ENCODE data around the gene DNAH17. TPM values are rescaled to one million over a fixed set of nuclear protein-coding genes. Genes with fewer than 3 reads are reported as not detected.
A peak's percentile ranks its signal among the peaks of the same experiment; 100 is the strongest.

Gene DNAH17
- total RNA-seq, 2 donors from 2014 or later = 0.21 to 0.87 TPM

DNA sequence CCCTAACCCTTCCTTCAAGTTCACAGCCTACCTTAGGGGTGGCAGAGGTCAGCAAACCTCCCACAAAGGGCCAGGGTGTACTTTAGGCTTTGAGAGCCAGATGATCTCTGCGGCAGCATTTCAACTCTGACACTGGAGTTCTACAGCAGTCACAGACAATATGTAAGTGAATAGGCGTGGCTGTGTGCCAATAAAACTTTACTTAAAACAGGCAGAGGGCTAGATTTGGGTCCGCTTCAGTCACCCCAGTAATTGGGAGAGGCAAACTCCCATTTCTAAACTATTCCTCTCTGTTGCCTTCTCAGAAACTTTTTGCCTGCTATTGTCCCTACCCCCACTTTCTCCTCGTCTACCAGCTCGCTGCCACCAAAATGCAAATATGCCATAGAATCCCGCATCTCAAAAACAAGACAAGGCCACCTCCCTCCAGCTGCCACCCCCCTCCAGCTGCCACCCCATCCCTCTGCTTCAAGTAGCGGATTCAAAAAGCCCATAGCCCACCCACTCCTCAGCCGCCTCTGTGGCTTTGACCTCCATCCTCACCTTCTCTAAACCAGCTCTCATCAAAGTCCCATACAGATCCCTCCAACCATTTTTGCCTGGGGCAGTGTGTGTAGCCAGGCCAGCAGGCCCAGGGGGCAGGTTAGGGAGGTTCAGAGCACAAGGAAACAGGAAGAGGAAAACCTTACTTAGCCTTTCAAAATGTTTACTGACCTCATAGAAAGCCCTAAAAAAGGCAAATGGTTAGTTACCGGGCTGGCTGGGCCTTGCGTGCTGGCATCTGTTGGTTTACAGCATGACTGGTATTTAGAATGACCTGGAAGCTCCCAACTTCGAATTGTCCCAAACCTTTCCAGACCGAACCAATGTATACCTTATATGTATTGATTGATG lies 19.9 kb upstream of the DNAH17 start:
- DNase-seq (no peak), ATAC-seq (no peak)
- H3K9me3 ChIP-seq (ENCODE audit: control insufficient read depth, low read length, poor library complexity, severe bottlenecking) = no peaks in the 10 kb centered on the region
- Mint-ChIP-seq H3K27me3 (peaks cover 30% of the 10 kb centered on the region), H3K4me1 (peaks cover 3% of the 10 kb centered on the region), H3K27ac (no peak overlapping the region), H3K36me3 (ENCODE audit: low read depth) (no peaks in the 10 kb centered on the region), H3K4me3 (no peak overlapping the region)

DNA sequence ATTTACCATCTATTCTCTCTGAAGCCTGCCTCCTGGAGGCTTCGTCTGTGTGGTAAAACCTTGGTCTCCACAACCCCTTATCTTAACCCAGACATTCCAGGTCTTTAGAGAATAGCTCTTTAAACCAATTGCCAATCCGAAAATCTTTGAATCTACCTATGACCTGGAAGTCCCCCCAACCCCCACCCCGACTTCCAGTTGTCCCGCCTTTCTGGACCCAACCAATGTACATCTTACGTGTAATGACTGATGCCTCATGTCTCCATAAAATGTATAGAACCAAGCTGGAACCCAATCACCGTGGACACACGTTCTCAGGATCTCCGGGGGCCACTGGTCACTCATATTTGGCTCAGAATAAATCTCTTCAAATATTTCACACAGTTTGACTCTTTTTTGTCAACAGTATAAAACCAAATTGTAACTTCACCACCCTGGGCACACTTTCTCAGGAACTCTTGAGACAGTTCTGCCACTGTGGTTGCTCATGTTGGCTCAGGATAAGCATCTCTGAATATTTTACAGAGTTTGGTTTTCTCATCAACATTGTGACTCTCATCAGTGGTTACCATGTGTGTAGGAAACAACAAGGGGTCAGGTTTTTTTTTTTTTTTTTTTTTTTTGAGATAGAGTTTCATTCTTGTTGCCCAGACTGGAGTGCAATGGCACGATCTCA lies 18.1 kb upstream of the DNAH17 start:
- Mint-ChIP-seq H3K27me3 (peaks cover 24% of the 10 kb centered on the region), H3K4me1 (peaks cover 6% of the 10 kb centered on the region), H3K36me3 (ENCODE audit: low read depth) (no peaks in the 10 kb centered on the region), H3K4me3 (no peak overlapping the region), H3K27ac (no peak overlapping the region)
- no peaks in the 10 kb centered on the region for H3K9me3 ChIP-seq (ENCODE audit: control insufficient read depth, low read length, poor library complexity, severe bottlenecking)
- DNase-seq = no peak
- ATAC-seq = no peak

DNA sequence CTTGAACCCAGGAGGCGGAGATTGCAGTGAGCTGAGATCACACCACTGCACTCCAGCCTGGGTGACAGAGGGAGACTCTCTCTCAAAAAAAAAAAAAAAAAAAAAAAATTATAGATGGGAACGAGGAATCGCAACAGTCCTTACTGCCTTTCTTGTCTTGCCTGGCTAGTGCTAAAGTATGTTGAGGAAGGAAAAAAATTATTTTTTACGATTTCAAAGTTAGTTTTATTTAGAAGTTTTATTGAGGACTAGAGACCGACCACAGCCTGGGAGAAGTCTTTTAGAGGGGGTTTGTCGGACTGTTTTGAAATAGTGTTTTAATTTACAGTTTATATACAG lies 15.8 kb upstream of the DNAH17 start:
- H3K27ac Mint-ChIP-seq = no peak overlapping the region
- no peak for DNase-seq
- H3K4me3 Mint-ChIP-seq = no peak overlapping the region
- H3K9me3 ChIP-seq (ENCODE audit: control insufficient read depth, low read length, poor library complexity, severe bottlenecking) = no peaks in the 10 kb centered on the region
- H3K36me3 Mint-ChIP-seq (ENCODE audit: low read depth) = no peaks in the 10 kb centered on the region
- no peak for ATAC-seq
- H3K4me1 Mint-ChIP-seq = peaks cover 6% of the 10 kb centered on the region
- peaks cover 15% of the 10 kb centered on the region for H3K27me3 Mint-ChIP-seq

DNA sequence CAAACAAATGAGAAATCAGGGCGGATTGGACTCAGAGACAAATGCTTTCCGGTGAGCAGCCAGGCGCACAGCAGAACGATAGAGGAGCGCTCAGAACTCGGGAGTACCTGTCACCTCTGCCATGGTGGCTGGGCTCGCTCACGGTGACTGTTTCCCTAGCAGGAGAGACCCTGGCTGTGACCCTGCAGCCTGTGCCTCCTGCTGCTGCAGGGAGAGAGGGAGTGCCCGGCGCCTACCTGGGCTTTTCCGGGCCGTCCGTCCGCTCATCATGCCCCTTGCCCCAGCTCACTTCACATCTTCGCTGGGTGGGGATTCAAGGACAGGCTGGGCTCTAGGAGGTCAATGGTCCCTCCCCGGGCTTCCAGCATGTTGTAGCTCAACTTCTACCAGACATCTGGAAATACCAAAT lies 14.1 kb upstream of the DNAH17 start:
- peaks cover 11% of the 10 kb centered on the region for H3K27me3 Mint-ChIP-seq
- no peak for DNase-seq

DNA sequence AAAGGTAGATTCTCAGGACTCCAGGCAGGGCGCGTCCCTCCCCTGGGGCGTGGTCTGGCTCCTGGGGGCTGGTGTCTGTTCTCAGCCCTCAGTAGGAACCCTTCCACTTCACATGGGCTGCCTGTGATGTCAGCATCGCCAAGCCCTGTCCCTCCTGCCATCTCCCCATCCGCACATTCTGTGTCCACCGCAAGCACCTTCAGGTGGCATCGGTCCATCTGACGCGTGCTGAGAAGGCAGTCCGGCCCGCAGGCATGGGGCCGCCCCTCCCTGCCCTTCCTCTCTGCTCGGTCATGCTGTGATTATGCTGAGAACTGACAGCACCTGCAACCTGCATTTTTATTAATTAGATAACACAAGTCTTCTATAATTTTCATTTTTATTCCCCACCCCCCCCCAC lies 12.7 kb upstream of the DNAH17 start:
- no peak for DNase-seq
- Mint-ChIP-seq H3K36me3 (ENCODE audit: low read depth) (no peaks in the 10 kb centered on the region), H3K27me3 (peaks cover 20% of the 10 kb centered on the region), H3K4me1 (peaks cover 10% of the 10 kb centered on the region), H3K27ac (no peak overlapping the region), H3K4me3 (no peak overlapping the region)
- no peaks in the 10 kb centered on the region for H3K9me3 ChIP-seq (ENCODE audit: control insufficient read depth, low read length, poor library complexity, severe bottlenecking)
- no peak for ATAC-seq

More for the DNA sequence above, 14.1 kb upstream of the DNAH17 start:
- no peak overlapping the region for H3K4me3 Mint-ChIP-seq
- H3K9me3 ChIP-seq (ENCODE audit: control insufficient read depth, low read length, poor library complexity, severe bottlenecking) = no peaks in the 10 kb centered on the region
- H3K27ac Mint-ChIP-seq = no peak overlapping the region
- no peak for ATAC-seq
- H3K36me3 Mint-ChIP-seq (ENCODE audit: low read depth) = no peaks in the 10 kb centered on the region
- peaks cover 6% of the 10 kb centered on the region for H3K4me1 Mint-ChIP-seq

DNA sequence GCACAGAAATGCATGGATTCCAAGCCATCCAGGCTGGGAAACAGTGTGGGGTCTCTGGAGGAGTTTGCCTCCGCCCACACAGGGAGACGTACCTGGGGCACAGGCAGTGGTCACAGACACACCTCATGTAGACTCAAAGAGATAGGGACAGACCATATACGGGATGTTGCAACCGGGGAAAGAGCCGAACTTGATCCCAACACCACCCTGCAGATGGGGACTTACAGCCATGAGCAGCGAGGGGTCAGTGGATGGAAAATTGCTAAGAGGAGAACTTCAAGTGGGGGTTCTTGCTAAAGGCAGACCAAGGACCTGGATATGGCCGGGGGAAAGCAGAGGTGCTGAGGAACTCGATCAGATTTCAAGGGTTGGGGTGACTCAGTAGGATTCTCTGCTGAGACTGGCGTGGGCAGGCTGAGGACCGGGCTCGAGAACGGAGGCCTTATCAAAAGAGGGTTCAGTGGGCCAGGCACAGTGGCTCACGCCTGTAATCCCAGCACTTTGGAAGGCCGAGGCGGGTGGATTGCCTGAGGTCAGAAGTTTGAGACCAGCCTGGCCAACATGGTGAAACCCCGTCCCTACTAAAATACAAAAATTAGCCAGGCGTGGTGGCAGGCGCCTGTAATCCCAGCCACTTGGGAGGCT lies 12.0 kb upstream of the DNAH17 start:
- H3K4me1 Mint-ChIP-seq = peaks cover 10% of the 10 kb centered on the region
- peaks cover 15% of the 10 kb centered on the region for H3K27me3 Mint-ChIP-seq
- ATAC-seq (no peak), DNase-seq (no peak)
- no peak overlapping the region for H3K4me3 Mint-ChIP-seq
- H3K36me3 Mint-ChIP-seq (ENCODE audit: low read depth) = no peaks in the 10 kb centered on the region
- H3K9me3 ChIP-seq (ENCODE audit: control insufficient read depth, low read length, poor library complexity, severe bottlenecking) = no peaks in the 10 kb centered on the region
- H3K27ac Mint-ChIP-seq = peak overlapping the region; percentile 39

DNA sequence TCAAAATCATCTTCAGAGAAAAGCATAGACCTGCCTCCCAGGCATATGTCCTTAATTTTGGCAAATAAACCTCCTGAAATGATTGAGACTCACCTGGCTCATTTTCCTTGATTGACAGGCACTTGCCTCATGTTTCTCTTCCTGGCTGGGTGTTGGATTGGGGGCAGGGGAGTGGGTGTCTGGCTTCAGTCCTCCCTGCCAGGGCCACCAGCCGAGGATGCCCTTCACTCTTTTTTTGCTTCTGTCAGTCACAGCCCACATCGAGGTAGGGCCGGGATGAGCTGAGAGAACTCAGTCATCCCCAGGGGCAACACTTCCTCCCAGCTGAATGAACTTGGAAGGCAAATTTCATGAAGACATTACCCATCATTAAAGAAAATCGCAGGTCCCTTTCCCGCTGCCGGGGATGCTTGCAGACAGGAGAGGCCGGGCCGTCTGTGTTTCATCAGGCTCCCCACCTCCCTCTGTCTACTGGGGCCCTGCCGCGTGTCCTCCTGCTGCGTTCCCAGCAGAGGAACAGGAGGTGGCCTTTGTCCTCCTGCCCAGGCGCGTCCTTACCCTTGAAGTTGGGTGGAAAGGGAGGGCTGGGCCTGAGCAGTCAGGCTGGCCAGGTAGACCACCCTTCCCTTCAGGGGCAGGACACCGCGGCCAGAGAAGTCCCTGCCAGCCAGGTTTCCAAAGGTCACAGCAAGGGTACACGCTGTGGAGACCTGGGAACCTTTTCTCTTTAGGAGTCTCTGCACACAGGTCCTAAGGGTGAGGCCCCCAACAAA lies 11.2 kb upstream of the DNAH17 start:
- H3K4me1 Mint-ChIP-seq = peaks cover 10% of the 10 kb centered on the region
- H3K27ac Mint-ChIP-seq = peak overlapping the region; percentile 39
- DNase-seq (no peak), ATAC-seq (no peak)
- H3K9me3 ChIP-seq (ENCODE audit: control insufficient read depth, low read length, poor library complexity, severe bottlenecking) = no peaks in the 10 kb centered on the region
- H3K36me3 Mint-ChIP-seq (ENCODE audit: low read depth) = no peaks in the 10 kb centered on the region
- H3K27me3 Mint-ChIP-seq = peaks cover 15% of the 10 kb centered on the region
- H3K4me3 Mint-ChIP-seq = no peak overlapping the region

DNA sequence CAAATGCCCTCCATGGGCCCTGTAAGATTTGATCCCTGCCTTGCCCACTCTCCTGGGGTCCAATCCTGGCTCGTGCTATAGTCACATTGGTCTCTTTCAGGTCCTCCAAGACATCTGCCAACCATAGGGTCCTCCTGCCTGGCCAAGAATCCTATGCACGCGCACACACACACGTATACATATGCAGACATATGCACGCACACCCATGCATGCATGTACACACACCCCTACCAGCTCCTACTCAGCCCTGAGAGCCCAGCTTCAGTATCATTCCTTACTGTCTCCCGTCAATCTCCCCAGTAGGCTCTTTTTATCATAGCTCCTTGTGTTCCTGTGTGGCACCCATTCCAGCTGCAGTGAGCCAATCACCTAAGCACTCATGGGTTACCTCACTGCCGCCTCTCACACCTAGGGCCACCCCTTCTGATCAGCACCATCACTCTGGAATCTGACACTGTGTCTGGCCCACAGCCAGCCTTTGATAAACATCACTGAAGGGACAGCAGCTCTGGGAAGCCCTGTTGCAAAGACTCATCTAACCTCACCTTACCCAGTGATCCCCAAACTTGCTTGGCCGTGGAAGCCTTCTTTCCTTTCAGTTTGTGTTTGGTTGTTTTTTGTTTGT lies 7.9 kb upstream of the DNAH17 start:
- peaks cover 4% of the 10 kb centered on the region for H3K4me1 Mint-ChIP-seq
- ATAC-seq = no peak
- H3K27me3 Mint-ChIP-seq = peaks cover 16% of the 10 kb centered on the region

DNA sequence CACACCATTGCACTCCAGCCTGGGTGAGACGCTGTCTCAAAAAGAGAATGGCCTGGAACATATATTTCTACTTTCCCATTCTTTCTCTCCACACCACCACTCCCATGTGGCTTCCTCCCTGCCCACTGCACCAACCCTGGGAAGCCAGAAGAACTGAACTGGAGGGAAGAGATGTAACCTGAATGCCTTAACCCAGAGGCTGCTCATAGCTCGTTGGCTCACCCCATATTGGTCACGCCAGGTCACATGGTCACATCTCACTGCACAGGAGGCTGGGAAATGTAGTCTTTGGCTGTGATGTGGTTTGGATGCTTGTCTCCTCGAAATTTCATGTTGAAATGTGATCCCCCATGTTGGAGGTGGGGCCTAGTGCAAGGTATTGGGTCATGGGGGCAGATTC lies 5.9 kb upstream of the DNAH17 start:
- no peaks in the 10 kb centered on the region for H3K9me3 ChIP-seq (ENCODE audit: control insufficient read depth, low read length, poor library complexity, severe bottlenecking)
- H3K4me3 Mint-ChIP-seq = no peak overlapping the region
- ATAC-seq = peak; percentile 62
- no peaks in the 10 kb centered on the region for H3K36me3 Mint-ChIP-seq (ENCODE audit: low read depth)
- peaks cover 4% of the 10 kb centered on the region for H3K4me1 Mint-ChIP-seq
- no peak overlapping the region for H3K27ac Mint-ChIP-seq
- peaks cover 21% of the 10 kb centered on the region for H3K27me3 Mint-ChIP-seq
- no peak for DNase-seq

More for the DNA sequence above, 7.9 kb upstream of the DNAH17 start:
- H3K4me3 Mint-ChIP-seq = no peak overlapping the region
- DNase-seq = no peak
- no peak overlapping the region for H3K27ac Mint-ChIP-seq
- no peaks in the 10 kb centered on the region for H3K9me3 ChIP-seq (ENCODE audit: control insufficient read depth, low read length, poor library complexity, severe bottlenecking)
- H3K36me3 Mint-ChIP-seq (ENCODE audit: low read depth) = no peaks in the 10 kb centered on the region

DNA sequence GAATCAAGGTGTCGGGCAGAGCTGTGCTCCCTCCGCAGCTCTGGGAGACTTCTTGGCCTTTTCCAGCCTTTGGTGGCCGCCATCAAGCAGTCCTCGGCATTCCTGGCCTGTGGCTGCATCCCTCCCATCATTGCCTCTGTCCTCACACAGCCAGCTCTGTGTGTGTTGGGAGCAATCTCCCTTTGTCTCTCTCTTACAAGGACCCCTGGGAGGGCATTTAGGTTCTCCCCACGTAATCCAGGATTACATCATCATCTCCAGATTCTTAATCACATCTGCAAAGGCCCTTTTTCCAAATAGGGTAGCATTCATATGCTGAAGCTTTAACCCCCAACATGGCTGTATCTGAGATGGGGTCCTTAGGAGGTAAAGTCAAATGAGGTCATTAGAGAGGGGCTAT lies 4.1 kb upstream of the DNAH17 start:
- Mint-ChIP-seq H3K27ac (no peak overlapping the region), H3K36me3 (ENCODE audit: low read depth) (no peaks in the 10 kb centered on the region), H3K27me3 (peaks cover 16% of the 10 kb centered on the region), H3K4me3 (no peak overlapping the region), H3K4me1 (peaks cover 4% of the 10 kb centered on the region)
- no peaks in the 10 kb centered on the region for H3K9me3 ChIP-seq (ENCODE audit: control insufficient read depth, low read length, poor library complexity, severe bottlenecking)
- ATAC-seq (no peak), DNase-seq (no peak)

DNA sequence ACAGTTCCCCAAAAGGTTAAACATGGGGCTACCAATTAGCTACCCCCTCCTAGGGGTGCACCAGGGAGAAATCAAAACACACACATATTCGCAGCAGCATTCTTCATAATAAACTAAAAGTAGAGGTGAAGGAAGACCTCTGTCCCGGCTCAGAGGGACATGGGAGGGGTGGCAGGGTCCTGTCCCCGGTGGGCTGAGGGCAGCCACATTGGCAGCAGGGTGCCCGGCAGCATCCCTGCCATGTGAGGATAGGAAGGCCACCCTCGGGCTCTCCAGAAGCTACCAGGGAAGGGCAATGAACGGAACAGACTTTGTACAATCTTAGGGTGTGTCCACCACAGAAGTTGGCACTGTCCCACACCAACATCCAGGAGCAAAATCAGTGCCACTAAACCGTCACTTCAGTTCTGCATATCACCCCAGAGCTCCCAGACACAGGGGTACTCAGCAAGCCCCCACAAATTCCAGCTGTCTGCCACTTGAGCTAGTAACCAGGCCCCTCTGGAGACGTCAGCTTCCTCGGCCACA lies 3.1 kb upstream of the DNAH17 start:
- ATAC-seq = no peak

DNA sequence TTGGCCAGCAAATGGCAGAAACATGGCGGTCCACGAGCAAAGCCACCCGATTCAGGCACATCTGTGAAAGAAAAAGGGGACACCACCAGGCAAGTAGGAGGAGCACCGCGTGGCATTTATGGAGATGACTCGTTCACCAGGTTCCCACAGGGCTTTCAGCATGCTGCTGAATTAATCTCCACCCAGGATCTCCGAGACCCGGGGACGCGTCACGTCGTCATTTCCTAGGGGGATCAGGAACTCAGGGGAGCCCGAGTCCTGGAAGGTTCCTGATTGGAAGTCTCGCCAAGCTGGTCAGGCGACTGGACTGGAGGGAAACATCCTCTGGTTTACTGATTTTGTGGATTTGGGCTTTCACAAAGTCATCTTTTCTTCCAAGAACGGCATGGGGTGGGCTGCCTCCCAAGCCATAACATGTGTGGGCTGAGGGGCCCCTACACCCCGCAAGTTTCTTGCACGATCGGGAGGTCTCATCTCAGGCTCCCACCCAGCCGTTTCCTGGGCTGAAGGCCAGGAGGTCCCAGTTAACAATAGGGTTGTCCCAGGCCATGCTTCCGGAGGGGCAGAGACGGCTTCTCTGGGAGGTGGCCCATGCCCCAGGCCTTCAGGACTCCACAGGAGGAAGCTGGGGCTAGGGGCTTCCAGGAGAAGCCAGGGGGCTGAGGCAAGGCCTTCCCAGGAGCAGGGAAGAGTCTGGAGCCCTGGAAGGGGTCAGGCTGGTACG lies 645 bp downstream of the DNAH17 start:
- ATAC-seq (no peak), DNase-seq (no peak)
- Mint-ChIP-seq H3K4me3 (no peak overlapping the region), H3K4me1 (no peaks in the 10 kb centered on the region), H3K36me3 (ENCODE audit: low read depth) (no peaks in the 10 kb centered on the region), H3K27ac (no peak overlapping the region), H3K27me3 (peaks cover 6% of the 10 kb centered on the region)
- H3K9me3 ChIP-seq (ENCODE audit: control insufficient read depth, low read length, poor library complexity, severe bottlenecking) = no peaks in the 10 kb centered on the region

More for the DNA sequence above, 3.1 kb upstream of the DNAH17 start:
- peaks cover 2% of the 10 kb centered on the region for H3K4me1 Mint-ChIP-seq
- no peak overlapping the region for H3K4me3 Mint-ChIP-seq
- H3K9me3 ChIP-seq (ENCODE audit: control insufficient read depth, low read length, poor library complexity, severe bottlenecking) = no peaks in the 10 kb centered on the region
- H3K27ac Mint-ChIP-seq = peak overlapping the region; percentile 32
- DNase-seq = no peak
- peaks cover 10% of the 10 kb centered on the region for H3K27me3 Mint-ChIP-seq
- no peaks in the 10 kb centered on the region for H3K36me3 Mint-ChIP-seq (ENCODE audit: low read depth)
